Middle frontal gyrus (tissue), 1 donor: ENCODE measurements around the gene DPYSL5.

Experiments
- DNase-seq: peaks from one replicate; pipeline ENCODE4 v3.0.0-alpha.2; 2015; ENCODE audit warnings: low spot score; ENCODE audit errors: extremely low spot score

The DPYSL5 gene

DNA sequence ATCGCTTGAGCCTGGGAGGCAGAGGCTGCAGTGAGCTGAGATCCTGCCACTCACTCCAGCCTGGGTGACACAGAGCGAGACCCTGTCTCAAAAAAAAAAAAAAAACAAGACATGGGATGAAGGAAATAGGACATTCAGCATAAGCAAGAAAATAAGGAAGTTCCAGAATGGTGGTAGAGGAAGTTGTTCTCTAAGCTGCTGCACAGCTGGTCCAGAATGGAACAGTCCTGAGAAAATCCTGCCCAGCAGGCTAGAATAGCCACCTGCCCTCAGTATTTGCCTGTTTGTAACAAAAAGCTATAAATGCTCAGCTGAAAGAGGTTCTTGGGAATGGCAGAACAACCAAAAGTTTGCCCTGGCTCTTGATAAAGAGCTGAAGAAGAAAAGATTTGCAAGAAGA lies 111.4 kb downstream of the DPYSL5 start:
- DNase-seq = no peak

DNA sequence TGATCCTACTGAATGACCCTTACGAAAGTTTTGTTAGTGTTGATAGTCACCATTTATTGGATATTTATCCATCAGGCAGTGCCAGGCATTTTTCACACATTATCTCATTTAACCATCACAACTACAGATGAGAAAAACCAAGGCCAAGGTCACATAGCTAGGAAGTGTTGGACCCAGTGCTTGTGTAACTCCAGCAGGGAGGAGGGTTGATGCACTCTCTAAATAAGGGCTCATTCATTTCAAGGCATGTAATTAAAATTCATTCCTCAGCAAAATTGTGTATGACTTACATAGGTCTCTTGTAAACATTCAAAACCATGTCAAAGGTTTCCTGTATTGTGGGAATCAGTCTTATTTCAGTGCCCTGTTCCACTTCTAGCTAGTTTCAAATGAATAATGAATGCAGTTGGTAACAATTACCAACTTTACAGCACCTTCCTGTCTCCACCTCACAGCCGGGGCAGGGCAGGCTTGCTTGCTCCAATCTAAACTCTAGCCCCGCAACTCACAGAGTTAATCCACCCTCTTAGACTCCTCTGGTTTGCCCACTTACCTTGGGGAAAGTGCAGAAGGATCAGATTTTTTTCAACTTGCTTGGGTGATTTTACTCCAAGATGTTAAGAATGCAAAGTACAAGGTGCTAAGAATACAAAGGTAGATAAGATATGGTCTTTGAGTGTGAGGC lies 116.7 kb downstream of the DPYSL5 start:
- no peak for DNase-seq

DNA sequence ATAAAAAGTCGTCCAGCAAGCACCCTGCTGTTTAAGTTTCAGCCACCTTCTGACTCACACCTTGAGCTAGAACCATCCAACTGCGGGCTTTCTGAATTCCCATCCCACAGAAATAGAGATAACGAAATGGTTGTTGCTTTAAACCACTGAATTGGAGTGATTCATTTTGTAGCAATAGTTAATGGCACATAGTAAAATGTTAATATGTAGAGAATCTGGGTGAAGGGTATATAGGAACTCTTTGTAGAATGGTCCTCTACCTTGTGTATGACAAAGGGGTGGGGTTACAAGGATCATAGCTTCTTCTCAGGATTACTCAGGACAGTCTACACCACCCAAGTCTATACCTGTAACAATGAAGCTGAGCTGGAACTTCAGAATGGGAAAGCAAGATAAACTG lies 120.1 kb downstream of the DPYSL5 start:
- no peak for DNase-seq

DNA sequence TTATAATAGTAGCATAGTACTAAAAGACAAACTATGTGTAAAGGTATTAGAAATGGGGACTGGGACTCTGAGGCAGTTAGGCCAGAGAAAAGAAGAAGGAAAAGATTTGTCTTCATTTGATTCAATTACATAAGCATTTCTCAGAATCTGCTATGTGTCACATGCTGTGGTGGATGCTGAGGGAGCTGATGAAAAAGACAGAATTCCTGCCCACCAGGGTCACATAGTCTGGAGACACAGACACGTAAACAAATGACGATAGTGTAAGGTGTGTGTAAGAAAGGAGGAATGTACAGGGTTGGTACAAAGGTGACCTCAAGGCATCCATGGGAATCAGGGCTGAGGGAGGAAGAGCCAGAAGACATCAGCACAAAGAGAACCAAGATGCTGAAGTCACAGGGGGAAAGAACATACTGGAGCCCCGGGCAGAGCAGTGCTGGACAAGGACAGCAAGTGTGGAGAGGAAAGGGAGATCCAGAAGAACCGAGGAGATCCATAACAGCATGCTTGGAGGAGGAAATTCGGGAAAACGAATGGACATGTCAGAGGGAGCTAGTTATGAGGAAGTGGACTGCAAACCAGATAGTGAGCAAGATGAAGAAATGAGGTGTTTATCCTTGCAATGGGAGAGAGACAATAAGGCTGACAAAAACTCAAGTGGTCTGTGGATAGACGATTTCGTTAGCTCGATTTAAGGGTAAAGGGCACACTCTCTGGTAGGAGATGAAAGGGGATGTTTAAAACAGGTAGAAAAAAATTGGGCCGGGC lies 121.3 kb downstream of the DPYSL5 start:
- no peak for DNase-seq

DNA sequence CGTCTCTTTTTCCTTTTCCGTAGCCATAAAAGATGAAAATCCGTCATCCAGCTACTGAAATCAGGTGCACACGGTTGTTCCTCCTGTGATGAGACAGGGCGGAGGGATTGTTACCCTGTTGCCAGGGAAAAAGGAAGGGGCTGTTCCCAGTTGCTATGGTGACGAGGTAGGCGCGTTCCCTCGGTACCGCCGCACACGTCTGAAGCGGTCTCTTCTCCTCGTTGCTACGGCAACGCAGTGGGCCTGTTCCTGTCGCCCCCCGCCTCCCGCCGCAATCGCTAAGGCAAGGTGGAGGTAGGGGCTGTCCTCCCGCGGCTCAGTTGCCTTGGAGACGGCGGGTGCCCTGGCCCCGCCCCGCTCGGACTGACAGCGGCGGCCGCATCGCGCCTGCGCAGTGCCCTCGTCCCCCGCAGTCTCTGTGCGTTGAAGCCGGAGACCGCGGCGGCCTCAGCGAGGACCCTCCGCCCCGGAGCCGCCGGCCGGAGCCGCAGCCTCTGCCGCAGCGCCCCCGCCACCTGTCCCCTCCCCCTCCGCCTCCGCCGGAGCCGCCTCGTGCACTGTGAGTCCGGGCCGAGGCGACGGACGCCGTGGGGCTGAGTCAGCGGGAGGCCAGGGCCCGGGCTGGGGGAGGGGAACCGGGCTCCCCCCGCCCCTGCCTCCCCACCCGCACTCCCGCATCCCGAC lies 122.5 kb downstream of the DPYSL5 start, which contains the start of gene MAPRE3:
MAPRE3 (plus strand) TSS at position 394 of the 684 bp plus-strand sequence. CDS start 51,582 bp downstream, outside the sequence.
- peak; percentile 75 for DNase-seq

DNA sequence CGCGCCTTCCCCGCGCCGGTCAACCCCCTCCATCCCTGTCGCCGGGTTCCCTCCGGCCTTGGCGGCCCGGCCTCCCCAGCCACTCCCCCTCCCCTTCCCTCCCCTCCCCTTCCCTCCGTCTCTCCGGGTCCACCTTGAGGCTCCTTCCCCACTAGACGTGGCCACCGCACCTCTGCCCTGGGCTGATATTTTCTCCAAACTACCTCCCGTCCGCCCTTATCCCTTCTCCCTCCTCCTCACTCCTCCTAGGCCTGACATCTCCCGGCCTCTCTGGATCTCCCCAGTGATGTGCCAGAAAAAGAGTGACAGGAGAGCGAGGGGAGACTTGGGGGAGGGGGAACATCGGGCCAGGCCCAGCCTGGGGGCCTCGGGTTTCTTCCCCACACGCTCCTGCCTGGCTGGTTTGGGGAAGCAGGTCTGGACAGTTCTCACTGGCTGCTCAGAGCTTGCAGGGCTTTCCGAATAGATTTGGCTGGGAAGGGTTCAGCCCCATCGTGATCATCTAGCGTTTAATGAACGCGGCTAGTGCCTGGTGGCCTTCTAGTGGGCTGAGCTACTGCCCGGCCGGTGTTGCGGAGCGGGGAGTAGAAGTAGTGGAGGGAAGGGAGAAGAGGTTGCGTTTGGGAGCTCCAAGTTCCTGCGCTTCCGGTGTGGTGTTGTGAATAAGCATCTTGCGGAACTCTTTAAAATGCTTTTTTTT lies 123.1 kb downstream of the DPYSL5 start:
- no peak for DNase-seq

DNA sequence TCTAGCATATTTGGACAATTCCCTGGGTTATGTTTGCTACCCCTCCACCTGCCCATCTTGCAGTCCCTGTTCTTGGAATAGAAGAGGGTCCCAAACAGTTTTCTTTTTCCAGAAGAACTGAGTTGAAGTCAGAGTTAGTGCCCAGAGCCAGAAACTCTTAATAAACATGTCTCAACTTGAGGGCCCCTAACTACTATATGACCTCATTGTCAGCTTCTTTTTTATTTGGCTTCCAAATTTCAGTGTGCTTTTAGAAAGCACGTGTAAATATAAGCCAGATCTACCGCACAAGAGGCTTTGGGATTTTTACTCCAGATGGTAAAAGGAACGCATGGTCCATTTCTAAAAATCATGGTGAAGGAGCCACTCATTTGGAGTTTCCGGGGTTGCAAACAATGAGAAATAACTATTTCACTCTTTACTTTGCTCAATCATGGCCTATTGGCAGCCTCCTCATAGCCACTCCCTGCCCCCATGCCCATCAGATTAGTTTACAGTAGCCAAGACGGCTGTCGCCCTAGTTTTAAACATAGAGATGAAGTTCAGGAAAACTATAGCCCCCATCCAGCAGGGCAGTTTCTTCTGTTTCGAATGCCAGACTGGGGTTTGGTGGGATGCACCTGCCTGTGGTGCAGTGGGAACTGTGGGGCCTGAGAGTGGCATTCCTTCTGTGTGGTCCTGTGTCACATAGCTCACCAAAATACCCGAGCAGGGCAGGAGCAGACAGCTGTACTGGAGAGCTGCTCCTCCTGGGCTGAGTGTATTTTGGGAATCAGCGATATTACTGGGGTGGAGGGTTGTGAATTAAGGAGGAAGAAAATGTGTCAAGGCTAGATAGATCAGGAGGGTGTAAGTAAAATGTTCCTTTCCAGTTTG lies 124.2 kb downstream of the DPYSL5 start:
- DNase-seq = no peak

DNA sequence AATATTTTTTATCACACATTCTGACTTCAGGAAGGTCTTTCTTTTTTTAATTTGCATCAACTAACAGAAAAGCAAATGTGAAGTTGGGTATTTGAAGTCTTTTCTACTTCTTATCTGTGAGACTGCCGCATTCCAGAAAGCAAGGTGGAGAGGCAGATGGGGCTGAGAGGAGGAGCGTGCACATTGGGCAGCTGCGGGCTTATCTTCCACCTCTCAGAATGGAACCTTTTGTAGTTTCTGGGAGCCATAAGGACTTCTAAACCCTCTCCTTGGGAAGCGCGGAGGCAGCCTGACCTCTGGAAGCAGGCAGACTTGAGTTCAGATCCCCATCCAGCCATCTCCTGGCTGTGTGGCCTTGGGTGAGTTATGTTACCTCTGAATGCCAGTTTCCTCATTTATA lies 126.4 kb downstream of the DPYSL5 start:
- DNase-seq = no peak

DNA sequence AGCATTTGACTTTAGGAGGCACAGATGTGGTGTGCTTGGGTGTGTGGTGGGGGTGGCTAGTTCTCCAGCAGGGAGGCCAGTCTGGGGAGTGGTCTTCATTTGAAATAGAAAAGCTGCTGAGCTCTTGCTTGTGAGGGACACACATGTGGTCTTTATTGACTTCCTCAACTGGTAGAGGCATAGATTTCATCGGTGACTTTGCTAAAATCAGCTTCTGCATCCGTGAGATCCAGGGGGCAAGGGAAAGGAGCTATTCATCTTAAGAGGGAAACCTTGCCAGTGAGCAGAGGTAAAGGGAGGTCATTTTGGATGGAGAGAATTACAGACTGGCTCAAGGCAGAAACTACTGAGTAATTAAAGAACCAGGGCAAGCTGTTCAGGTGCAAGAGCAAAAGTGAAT lies 127.2 kb downstream of the DPYSL5 start:
- no peak for DNase-seq

DNA sequence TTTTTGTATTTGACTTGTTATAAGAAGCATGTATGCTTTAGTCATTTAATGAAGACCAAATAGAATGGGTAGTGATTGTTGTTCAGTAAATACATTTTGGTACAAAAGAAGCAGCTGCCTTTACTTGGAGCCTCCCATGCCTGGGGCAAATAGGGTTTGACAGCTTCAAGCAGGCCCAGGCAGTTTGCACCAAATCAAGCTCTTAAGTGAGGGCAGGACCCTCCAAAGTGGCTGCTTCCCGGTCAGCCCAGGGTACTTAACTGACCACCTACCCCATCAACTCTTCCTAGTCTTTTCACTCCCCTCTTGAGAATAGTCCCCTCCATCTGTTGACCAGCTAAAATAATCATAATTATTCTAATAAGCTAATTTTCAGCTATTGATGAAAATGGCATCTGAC lies 127.7 kb downstream of the DPYSL5 start:
- DNase-seq = no peak

DNA sequence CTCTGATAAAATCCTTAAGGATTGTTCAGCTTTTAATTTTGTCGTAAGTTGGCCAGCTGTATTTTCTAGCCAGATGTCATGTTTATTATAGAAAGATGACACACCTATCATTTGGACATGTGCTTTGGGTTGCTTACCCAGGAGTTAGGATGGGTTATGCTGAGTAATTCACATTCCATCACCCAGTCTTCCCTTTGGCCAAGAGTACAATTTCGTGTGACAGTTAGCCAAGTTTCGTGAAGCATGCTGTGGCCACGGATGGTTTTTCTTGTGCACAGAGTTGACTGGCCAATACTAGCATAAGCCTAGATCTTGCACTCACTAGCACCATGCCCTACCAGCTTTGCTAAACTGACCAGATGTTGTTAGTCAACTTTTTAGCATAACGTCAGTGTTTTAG lies 128.3 kb downstream of the DPYSL5 start:
- DNase-seq = no peak

DNA sequence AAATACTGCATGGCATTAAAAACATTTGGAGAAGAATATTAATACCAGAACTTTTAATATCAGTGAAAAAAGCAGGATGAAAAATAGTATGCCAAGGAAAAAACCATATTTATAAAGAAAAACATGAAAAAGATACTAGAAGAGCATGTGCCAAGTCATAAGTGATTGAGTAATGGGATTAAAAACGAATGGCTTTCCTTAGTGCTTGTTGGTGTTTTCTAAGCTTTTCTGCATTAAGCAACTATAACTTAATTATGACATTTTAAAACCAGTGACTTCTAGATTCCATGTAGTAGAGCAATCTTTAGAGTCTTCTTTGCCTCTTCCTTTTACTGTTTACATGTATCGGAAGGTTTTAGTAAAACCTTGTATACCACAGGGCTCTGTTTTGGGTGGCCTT lies 129.1 kb downstream of the DPYSL5 start:
- DNase-seq = no peak

DNA sequence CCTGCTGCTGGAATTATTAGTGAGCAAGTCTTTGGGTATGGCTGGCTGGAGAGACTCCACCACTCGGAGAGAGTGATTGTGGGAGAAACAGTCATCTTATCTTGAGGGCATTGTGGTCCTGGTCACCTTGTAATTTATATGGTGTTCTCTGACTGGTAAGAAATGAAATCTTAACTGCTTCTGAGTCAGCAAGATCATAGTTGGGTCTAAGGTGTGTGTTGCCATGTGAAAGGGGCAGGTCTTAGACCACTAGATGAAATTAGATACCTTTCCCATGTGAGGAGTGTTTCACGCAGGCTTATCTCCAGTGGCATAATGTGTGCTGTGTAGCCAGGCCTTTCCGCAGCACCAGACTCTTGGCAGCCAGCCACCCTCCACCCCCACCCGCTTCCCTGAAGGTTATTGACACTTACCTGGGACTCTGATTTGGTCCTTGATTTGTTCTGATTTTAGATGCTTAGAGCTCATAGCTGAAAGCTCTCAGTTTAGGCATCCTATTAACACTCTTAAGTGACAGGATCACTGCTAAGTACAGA lies 130.2 kb downstream of the DPYSL5 start:
- DNase-seq = no peak

DNA sequence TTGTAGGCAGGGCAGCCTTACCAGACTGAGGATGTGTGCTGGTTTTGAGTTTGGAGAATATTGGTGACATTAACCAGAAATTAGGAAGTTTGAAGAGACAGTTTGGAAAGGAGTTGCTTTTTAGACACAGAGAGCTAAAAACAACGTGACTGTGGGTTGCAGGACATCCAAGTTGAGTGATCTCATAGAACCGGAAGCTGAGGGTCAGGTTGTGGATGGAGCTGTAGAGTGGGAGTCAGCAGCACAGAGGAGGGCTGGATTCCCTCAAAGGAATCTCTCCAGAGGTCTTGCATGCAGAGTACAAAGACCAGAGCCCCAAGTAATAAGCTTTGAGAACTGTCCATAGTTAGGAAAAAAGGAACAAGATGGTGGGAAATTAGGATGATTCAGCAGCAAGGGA lies 131.8 kb downstream of the DPYSL5 start:
- DNase-seq = no peak

DNA sequence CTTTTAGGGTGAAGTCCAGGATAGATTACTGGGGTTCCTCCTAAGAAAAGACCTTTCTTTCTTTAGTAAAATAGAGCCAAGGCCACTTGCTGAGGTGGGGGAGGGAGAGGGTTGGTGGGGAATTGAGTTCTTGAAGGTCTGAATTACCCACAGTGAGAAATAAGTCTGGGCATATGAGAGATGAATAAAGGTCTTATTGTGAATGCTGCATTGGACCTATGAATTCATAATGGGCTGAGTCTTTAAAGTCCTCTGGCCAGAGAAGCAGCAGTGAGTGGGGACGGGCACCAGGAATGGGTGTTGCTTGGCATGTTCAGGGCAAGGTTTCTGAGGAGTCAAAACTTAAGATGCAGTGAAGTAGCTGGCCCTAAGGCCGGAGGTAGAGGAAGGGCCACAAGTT lies 133.0 kb downstream of the DPYSL5 start:
- DNase-seq = no peak

DNA sequence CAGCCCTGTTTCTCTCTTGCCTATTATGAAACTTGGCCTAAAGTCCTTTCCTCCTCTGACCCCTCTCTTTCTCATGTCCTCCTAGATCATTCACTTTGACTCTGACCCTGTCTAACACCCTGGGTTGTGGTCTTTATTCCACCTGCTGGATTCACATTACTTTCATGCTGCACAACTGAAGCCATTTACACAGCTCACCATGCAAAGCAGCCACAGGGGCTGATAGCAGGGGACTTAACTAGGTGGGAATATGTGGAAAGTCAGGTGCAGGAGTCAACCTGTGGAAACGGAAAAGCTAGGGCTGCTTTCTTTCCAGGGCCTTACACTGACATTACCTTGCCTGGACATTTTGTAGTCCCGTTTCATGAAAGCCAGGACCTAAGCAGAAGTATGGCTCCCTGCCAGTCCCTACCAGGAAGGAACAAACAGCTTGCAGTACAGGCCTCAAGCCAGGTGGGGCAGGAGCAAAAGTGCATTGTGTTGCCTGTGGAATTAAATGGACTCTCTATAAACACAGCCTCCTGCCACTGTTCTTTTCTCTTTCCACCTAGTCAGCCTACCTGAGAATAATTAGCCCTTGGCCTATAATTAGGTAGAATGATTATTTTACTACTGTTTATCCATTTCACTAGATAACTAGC lies 134.3 kb downstream of the DPYSL5 start:
- no peak for DNase-seq

DNA sequence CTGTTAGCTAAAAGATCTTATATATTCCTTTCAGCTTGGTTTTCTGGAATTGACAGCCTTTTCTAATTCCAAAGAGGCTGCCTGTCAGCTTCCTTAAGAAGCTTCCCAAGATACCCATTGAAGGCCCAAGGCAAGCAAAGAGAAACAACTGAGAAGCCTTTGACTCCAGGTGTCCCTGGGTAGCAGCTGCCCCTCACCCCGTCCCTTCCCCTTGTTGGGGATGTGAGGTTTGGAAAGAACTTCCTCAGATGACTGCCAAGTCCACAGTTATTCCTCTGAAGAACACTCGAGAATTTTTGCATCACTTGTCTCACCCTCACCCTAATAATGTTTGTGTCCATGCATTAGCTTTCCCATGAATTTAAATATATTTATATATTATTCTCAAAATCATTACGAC lies 135.8 kb downstream of the DPYSL5 start:
- DNase-seq = no peak

DNA sequence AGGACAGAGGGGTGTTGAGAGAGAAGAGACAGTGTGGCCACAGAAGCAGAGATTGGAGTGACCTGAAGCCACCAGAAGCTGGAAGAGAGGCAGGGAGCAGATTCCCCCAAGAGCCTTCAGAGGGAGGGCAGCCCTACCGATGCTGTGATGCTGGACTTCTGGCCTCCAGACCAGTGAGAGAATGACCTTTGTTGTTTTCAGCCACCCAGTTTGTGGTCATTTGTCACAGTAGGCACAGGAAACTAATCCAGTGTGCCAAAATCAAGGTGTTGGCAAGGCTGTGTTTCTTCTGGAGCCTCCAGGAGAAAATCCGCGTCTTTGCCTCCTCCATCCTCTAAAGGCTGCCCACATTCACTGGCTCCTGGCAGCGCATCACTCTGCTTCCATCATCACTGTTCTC lies 137.9 kb downstream of the DPYSL5 start:
- no peak for DNase-seq

DNA sequence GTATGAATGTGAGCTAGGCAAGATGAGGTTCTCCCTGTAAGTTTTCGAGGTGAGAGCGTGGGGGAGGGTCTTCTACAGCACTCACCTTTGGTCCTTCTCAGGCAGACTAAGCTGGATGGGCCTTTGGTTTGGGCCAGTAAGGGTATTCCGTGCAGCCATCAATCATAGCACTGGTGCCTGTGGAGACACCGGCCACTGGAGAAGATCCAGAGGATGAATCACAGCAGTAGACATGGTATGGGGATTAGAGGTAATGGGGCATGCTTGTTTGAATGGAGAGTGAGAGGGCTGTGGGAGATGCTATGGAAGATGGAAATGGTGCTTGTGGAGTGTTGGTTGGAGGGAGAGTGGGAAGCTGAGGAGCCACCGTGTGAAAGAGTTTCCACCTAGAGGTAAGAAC lies 138.6 kb downstream of the DPYSL5 start:
- DNase-seq = no peak
